A673 (cell line): ENCODE results near the gene RAMAC. TPM values are rescaled to one million over a fixed set of nuclear protein-coding genes. Genes with fewer than 3 reads are reported as not detected.

ENCODE experiments used
- BruUV-seq: library from RNA; stranded (reverse); fragments of 400-500 nt; replicated peaks from 2 replicates; lab custom pipeline; 2021; lab: Mats Ljungman, UMichigan
- CTCF ChIA-PET: fragments of 300-600 bp; sonication (Branson Sonifier 250); formaldehyde crosslinking; loops from one replicate; lab custom pipeline; 2022; ENCODE audit warnings: antibody characterized with exemption; lab: Charles Lee
- POLR2A ChIA-PET: fragments of 300-600 bp; sonication (Branson Sonifier 250); formaldehyde crosslinking; loops from one replicate; lab custom pipeline; 2022; ENCODE audit warnings: antibody characterized with exemption; ENCODE audit not compliant: low non-redundant PET; lab: Charles Lee
- DNase-seq: peaks from one replicate; pipeline ENCODE4 v3.0.0-alpha.2; 2015; ENCODE audit warnings: low spot score
- H3K27ac ChIP-seq: fragments of 200-600 bp; sonication (generic); 2 replicates; pipeline ENCODE4 v1.5.1; 2016; ENCODE audit warnings: mixed run types, low read depth, mild to moderate bottlenecking, mixed read lengths, antibody characterized with exemption, low read length; ENCODE audit not compliant: poor library complexity, severe bottlenecking
- H3K27me3 ChIP-seq: fragments of 200-600 bp; sonication (generic); replicated peaks from 2 replicates; pipeline ENCODE4 v1.6.1; 2017; ENCODE audit warnings: mixed run types, low read depth, mild to moderate bottlenecking, mixed read lengths, antibody characterized with exemption, low read length; ENCODE audit not compliant: insufficient read depth, poor library complexity
- H3K36me3 ChIP-seq: fragments of 200-600 bp; sonication (generic); 2 replicates; pipeline ENCODE4 v1.6.1; 2016; ENCODE audit warnings: mixed run types, mild to moderate bottlenecking, mixed read lengths, antibody characterized with exemption, low read length; ENCODE audit not compliant: insufficient read depth, poor library complexity, severe bottlenecking
- H3K4me1 ChIP-seq: fragments of 200-600 bp; sonication (generic); 2 replicates; pipeline ENCODE4 v1.6.1; 2017; ENCODE audit warnings: mixed run types, mild to moderate bottlenecking, mixed read lengths, antibody characterized with exemption, low read length; ENCODE audit not compliant: insufficient read depth, poor library complexity, severe bottlenecking
- H3K4me3 ChIP-seq: fragments of 200-600 bp; sonication (generic); 2 replicates; pipeline ENCODE4 v1.5.1; 2016; ENCODE audit warnings: low read depth, mixed run types, mild to moderate bottlenecking, mixed read lengths, low read length; ENCODE audit not compliant: poor library complexity, severe bottlenecking
- H3K9me3 ChIP-seq: fragments of 200-600 bp; sonication (generic); 2 replicates; pipeline ENCODE4 v1.6.1; 2016; ENCODE audit warnings: mixed run types, low read depth, mild to moderate bottlenecking, mixed read lengths, antibody characterized with exemption, low read length; ENCODE audit not compliant: poor library complexity, severe bottlenecking
- CTCF ChIP-seq: fragments of 300-800, 200-600 bp; sonication (generic); conservative IDR thresholded peaks from 2 replicates; pipeline ENCODE4 v1.5.1; 2017; ENCODE audit warnings: low read depth, mild to moderate bottlenecking, antibody characterized with exemption, low read length, moderate library complexity, mixed read lengths
- EZH2 ChIP-seq: fragments of 200-600 bp; sonication (generic); IDR thresholded peaks from 2 replicates; pipeline ENCODE4 v1.6.1; 2017; ENCODE audit warnings: borderline replicate concordance, low read depth, mild to moderate bottlenecking, mixed read lengths, antibody characterized with exemption, low read length; ENCODE audit not compliant: poor library complexity, severe bottlenecking
- intact Hi-C: fragments of 100-400 bp; cut with micrococcal nuclease; formaldehyde crosslinking; loops from one replicate; pipeline ENCODE4 v1.10.0; 2022; ENCODE audit not compliant: unreplicated experiment
- total RNA-seq: library from RNA; stranded (reverse); gene quantifications from 2 replicates; pipeline ENCODE4 v1.2.3, GENCODE V29; 2021

RAMAC gene
- total RNA-seq, 1 experiment from 2014 or later = 28.1 TPM

DNA sequence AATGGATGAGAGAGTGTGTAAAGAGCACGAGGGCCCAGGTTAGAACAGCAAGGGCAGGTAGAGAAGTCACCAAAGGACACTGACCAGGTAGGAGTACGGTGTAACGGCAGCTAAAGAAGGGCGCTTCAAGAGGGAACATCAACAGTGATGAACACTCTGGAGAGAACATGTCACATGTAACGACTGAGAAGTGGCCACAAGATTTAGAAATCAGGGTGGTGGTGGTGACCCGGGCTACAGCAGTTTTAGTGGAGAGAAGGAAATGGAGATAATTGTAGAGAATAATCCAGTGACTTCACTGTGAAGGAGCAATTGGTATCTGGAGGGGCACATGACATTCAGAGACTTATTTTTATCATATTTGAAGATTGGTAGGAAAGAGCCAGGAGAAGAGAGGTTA lies 26.6 kb downstream of the RAMAC start:
- no peaks in the 10 kb centered on the region for H3K27me3 ChIP-seq
- CTCF ChIA-PET = no interaction called here
- BruUV-seq = no TSS peak
- H3K9me3 ChIP-seq = no peaks in the 10 kb centered on the region
- H3K4me1 ChIP-seq = peaks cover 17% of the 10 kb centered on the region
- no peak for TF ChIP-seq EZH2
- no peak for TF ChIP-seq CTCF
- POLR2A ChIA-PET = no interaction called here
- H3K36me3 ChIP-seq = peaks cover 21% of the 10 kb centered on the region
- no peak for DNase-seq
- intact Hi-C loops = loop anchor here (5.0 kb wide), 1 partner anchor 95 kb away; the partner anchor contains the start of gene TM6SF1
- H3K4me3 ChIP-seq = no peak overlapping the region
- H3K27ac ChIP-seq = no peak overlapping the region

- no peak for DNase-seq
- H3K27ac ChIP-seq = no peak overlapping the region
- no peak for TF ChIP-seq EZH2
- no peak for TF ChIP-seq CTCF
- no peak overlapping the region for H3K4me3 ChIP-seq
- peaks cover 18% of the 10 kb centered on the region for H3K36me3 ChIP-seq
- H3K9me3 ChIP-seq = no peaks in the 10 kb centered on the region
- no peaks in the 10 kb centered on the region for H3K27me3 ChIP-seq
- intact Hi-C loops = loop anchor here (5.0 kb wide), 1 partner anchor 93 kb away; the partner anchor contains the start of gene TM6SF1
- no TSS peak for BruUV-seq
- peaks cover 17% of the 10 kb centered on the region for H3K4me1 ChIP-seq
- POLR2A ChIA-PET = no interaction called here
- CTCF ChIA-PET = no interaction called here
These were observed 28.2 kb downstream of the RAMAC start for GRCh38 chr15:83014205-83014653.

- Histone ChIP-seq H3K36me3 (peaks cover 17% of the 10 kb centered on the region), H3K4me1 (peaks cover 14% of the 10 kb centered on the region), H3K4me3 (no peak overlapping the region), H3K9me3 (no peaks in the 10 kb centered on the region), H3K27me3 (no peaks in the 10 kb centered on the region), H3K27ac (no peak overlapping the region)
- intact Hi-C loops = no loop called here
- BruUV-seq = no TSS peak
- CTCF ChIA-PET = no interaction called here
- no peak for TF ChIP-seq CTCF
- TF ChIP-seq EZH2 = no peak
- no peak for DNase-seq
- POLR2A ChIA-PET = no interaction called here
These were observed 29.4 kb downstream of the RAMAC start for GRCh38 chr15:83015361-83015760.
